GM12878 (cell line): ENCODE measurements around the gene TMEM207. TPM values are rescaled to one million over a fixed set of nuclear protein-coding genes. Genes with fewer than 3 reads are reported as not detected.

Source experiments
- ATAC-seq: fragments of 200-7000 bp; cut with Tn5 transposase; 3 replicates; pipeline ENCODE4 v1.9.1; 2020; ENCODE audit warnings: mild to moderate bottlenecking, moderate library complexity
- BruUV-seq: library from RNA; stranded (reverse); fragments of 400-500 nt; replicated peaks from 2 replicates; lab custom pipeline; 2021; lab: Mats Ljungman, UMichigan
- CTCF ChIA-PET: fragments of 300-600 bp; sonication (Branson Sonifier 250); formaldehyde crosslinking; extraction: SDS; loops from one replicate; lab custom pipeline; 2021; ENCODE audit warnings: inconsistent platforms; lab: Yijun Ruan, JAX
- POLR2A ChIA-PET: fragments of 350-600 bp; formaldehyde crosslinking; extraction: SDS; loops from one replicate; lab custom pipeline; 2021; ENCODE audit warnings: inconsistent platforms; lab: Charles Lee
- RAD21 ChIA-PET: fragments of 300-600 bp; sonication (Branson Sonifier 250); formaldehyde crosslinking; loops from one replicate; lab custom pipeline; 2023; ENCODE audit warnings: antibody characterized with exemption; ENCODE audit not compliant: unreplicated experiment; lab: Charles Lee
- SMC1A ChIA-PET: fragments of 300-600 bp; sonication (Branson Sonifier 250); formaldehyde crosslinking; loops from one replicate; lab custom pipeline; 2023; ENCODE audit not compliant: unreplicated experiment, uncharacterized antibody; lab: Charles Lee
- DNase-seq: peaks from one replicate; pipeline ENCODE4 v3.0.0-alpha.2; 2011; ENCODE audit warnings: low read depth, low spot score
- FAIRE-seq: peaks from 3 replicates; lab custom pipeline; 2011; peaks lifted over from hg19 to GRCh38; lab: Jason Lieb, UNC
- H2AFZ ChIP-seq: 2 replicates; pipeline ENCODE4 v1.6.0; 2011; ENCODE audit warnings: low read depth, low read length, control low read depth; ENCODE audit not compliant: control insufficient read depth
- H3K27ac ChIP-seq: 2 replicates; pipeline ENCODE4 v1.5.1; 2011; ENCODE audit warnings: control low read depth; ENCODE audit not compliant: control insufficient read depth, insufficient read depth
- H3K27me3 ChIP-seq, 2 experiments: replicated peaks in 1 of 2; 2 replicates each; pipeline versions ENCODE4 v1.6.0 to v1.6.1; 2011; ENCODE audit warnings: low read length in 1 of 2; ENCODE audit not compliant: control insufficient read depth in 2 of 2, insufficient read depth in 2 of 2
- H3K36me3 ChIP-seq, 2 experiments: 2 replicates each; pipeline ENCODE4 v1.5.1; 2011; ENCODE audit warnings: low read length in 1 of 2; ENCODE audit not compliant: control insufficient read depth in 2 of 2, insufficient read depth in 2 of 2
- H3K4me1 ChIP-seq: 2 replicates; pipeline ENCODE4 v1.6.1; 2011; ENCODE audit warnings: mild to moderate bottlenecking, low read length, moderate library complexity, mixed read lengths; ENCODE audit not compliant: control insufficient read depth, insufficient read depth
- H3K4me2 ChIP-seq: 2 replicates; pipeline ENCODE4 v1.6.0; 2011; ENCODE audit warnings: control low read depth; ENCODE audit not compliant: control insufficient read depth, insufficient read depth
- H3K4me3 ChIP-seq: fragments of 200-600 bp; sonication (generic); 2 replicates; pipeline ENCODE4 v1.5.1; 2016
- H3K79me2 ChIP-seq: 2 replicates; pipeline ENCODE4 v1.6.0; 2011; ENCODE audit warnings: low read length; ENCODE audit not compliant: control insufficient read depth, insufficient read depth
- H3K9ac ChIP-seq: 2 replicates; pipeline ENCODE4 v1.8.0; 2011; ENCODE audit warnings: low read length, control low read depth, mixed read lengths; ENCODE audit not compliant: control insufficient read depth, insufficient read depth
- H3K9me3 ChIP-seq: replicated peaks from 3 replicates; pipeline ENCODE4 v1.5.1; 2011; ENCODE audit warnings: mild to moderate bottlenecking, low read length; ENCODE audit not compliant: control insufficient read depth, insufficient read depth
- H4K20me1 ChIP-seq: 2 replicates; pipeline ENCODE4 v1.6.0; 2011; ENCODE audit not compliant: control insufficient read depth, insufficient read depth
- CBX3 ChIP-seq: fragments of 200-600 bp; sonication (generic); IDR thresholded peaks from 2 replicates; pipeline ENCODE4 v1.6.1; 2016; ENCODE audit warnings: low read depth, borderline replicate concordance
- FOXM1 ChIP-seq: IDR thresholded peaks from 2 replicates; pipeline ENCODE4 v1.6.1; 2012; ENCODE audit warnings: low read depth, mild to moderate bottlenecking, inconsistent platforms, low read length, moderate library complexity
- LARP7 ChIP-seq: fragments of 450-650 bp; IDR thresholded peaks from 2 replicates; pipeline ENCODE4 v1.6.1; 2017; ENCODE audit warnings: mild to moderate bottlenecking
- MXI1 ChIP-seq: fragments of 150-350 bp; IDR thresholded peaks from 2 replicates; pipeline ENCODE4 v1.6.1; 2011; ENCODE audit warnings: low read depth, mild to moderate bottlenecking, inconsistent platforms, low read length, improper control_type of control experiment
- SP1 ChIP-seq: IDR thresholded peaks from one replicate; pipeline ENCODE4 v1.6.1; 2011; ENCODE audit warnings: low read depth, low read length
- WGBS: methylation state at CpG from one replicate; pipeline ENCODE4 v1.1.6; 2016; ENCODE audit warnings: low lambda C conversion rate; ENCODE audit not compliant: insufficient replicate concordance, insufficient coverage; ENCODE audit errors: missing lambda C conversion rate; 5-methylcytosine and 5-hydroxymethylcytosine counted together
- in situ Hi-C: fragments of 300-500 bp; cut with MboI; formaldehyde crosslinking; loops from 9 replicates; pipeline ENCODE4 v1.14.3; 2018; ENCODE audit warnings: mixed read lengths
- intact Hi-C: fragments of 100-400 bp; cut with micrococcal nuclease; formaldehyde crosslinking; loops from one replicate; pipeline ENCODE4 v1.14.2; 2022; ENCODE audit not compliant: unreplicated experiment
- polyA plus RNA-seq, 11 experiments: library from polyadenylated mRNA; depleted of rRNA in 4 of 11; unstranded in 6 of 11; stranded (reverse) in 5 of 11; fragments of >200 nt; fragmentation: Nextera tagmentation in 4 of 11; fragmentation: Illumina TruSeq in 1 of 11; extraction: Ambion mirVana in 4 of 11; extraction: Trizol in 1 of 11; gene quantifications; 1 replicate in 1 of 11; 2 replicates in 10 of 11; pipeline versions ENCODE4 v1.2.1 to v1.2.3, GENCODE V29; 2011 to 2016; ENCODE audit warnings: inconsistent platforms in 2 of 11, missing spikeins in 2 of 11, low read depth in 1 of 11
- total RNA-seq, 4 experiments: library from RNA; depleted of rRNA in 3 of 4; stranded (reverse); fragments of >200 nt in 3 of 4; fragmentation: Illumina TruSeq in 1 of 4; extraction: Trizol in 1 of 4; gene quantifications; 2 replicates each; pipeline versions ENCODE4 v1.2.1 to v1.2.3, GENCODE V29; 2013 to 2021
- TF ChIP-seq, protein P1 (sequence below): IDR thresholded peaks from 2 replicates; pipeline ENCODE4 v1.6.1; 2012; ENCODE audit warnings: improper control_type of control experiment, low read depth, low read length; ENCODE audit not compliant: insufficient replicate concordance
- TF ChIP-seq, protein P2 (sequence below): IDR thresholded peaks from 2 replicates; pipeline ENCODE4 v1.6.1; 2012; ENCODE audit warnings: low read length, inconsistent platforms
- TF ChIP-seq, protein P3 (sequence below): IDR thresholded peaks from 2 replicates; pipeline ENCODE4 v1.6.1; 2012; ENCODE audit warnings: low read depth, low read length, improper control_type of control experiment
- TF ChIP-seq, protein P4 (sequence below): IDR thresholded peaks from 2 replicates; pipeline ENCODE4 v1.6.1; 2011; ENCODE audit warnings: borderline replicate concordance, low read depth, mild to moderate bottlenecking, moderate library complexity, mixed read lengths, low read length; ENCODE audit not compliant: insufficient read depth; ENCODE audit errors: extremely low read length
- TF ChIP-seq, protein P5 (sequence below): IDR thresholded peaks from 2 replicates; pipeline ENCODE4 v1.6.1; 2011; ENCODE audit warnings: mild to moderate bottlenecking, low read depth, low read length, moderate library complexity; ENCODE audit not compliant: insufficient replicate concordance
- TF ChIP-seq, protein P6 (sequence below): fragments of 450-650 bp; IDR thresholded peaks from 2 replicates; pipeline ENCODE4 v1.6.1; 2018; ENCODE audit warnings: borderline replicate concordance, mild to moderate bottlenecking; ENCODE audit not compliant: partially characterized antibody

TMEM207 gene
- total and polyA plus RNA-seq, 10 of the 15 experiments (the other 5 are each of a cell fraction or from before 2014, with no cell fraction given), result not detected

DNA sequence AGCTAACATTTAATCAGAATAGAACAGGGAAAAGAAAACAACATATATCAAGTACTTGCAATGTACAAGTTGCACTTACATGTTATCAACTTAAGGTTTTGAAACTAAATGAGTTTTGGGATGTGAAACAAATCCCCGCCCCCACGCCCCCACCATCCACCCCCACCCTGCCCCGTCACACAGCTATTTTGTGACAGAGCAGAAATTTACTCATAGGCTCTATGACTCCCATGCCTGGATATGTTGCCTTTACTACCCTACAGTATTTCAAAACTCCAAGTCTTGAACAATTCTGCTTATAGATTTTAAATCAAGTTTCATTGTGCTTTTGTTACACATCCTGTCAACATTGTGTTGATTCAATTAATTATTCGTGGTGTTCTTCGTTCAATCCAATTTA, 46.1 kb upstream of the TMEM207 start:
- no peaks in the 10 kb centered on the region for H3K36me3 ChIP-seq
- no peak overlapping the region for H3K4me3 ChIP-seq
- ChIA-PET SMC1A (no interaction called here), RAD21 (no interaction called here), POLR2A (no interaction called here), CTCF (interaction anchor here (0.9 kb wide), 1 partner anchor 15 kb away, joined by 3 read pairs; no protein-coding TSS in a partner anchor)
- H3K4me2 ChIP-seq, result no peak overlapping the region
- H3K4me1 ChIP-seq, result no peaks in the 10 kb centered on the region; the same call in 1 of the 2 replicates
- H3K79me2 ChIP-seq, result no peaks in the 10 kb centered on the region
- no peak overlapping the region for H3K27ac ChIP-seq
- ATAC-seq (no peak), DNase-seq (no peak), FAIRE-seq (no peak)
- H2AFZ ChIP-seq, result no peak overlapping the region
- H4K20me1 ChIP-seq, result no peaks in the 10 kb centered on the region
- H3K9ac ChIP-seq, result no peak overlapping the region
- intact Hi-C loops (no loop called here), in situ Hi-C loops (no loop called here)
- H3K27me3 ChIP-seq, result no peaks in the 10 kb centered on the region; a peak in 1 of 4 replicates
- WGBS, result 16% methylated on average over 5 of the region's 5 CpGs
- no TSS peak for BruUV-seq
- H3K9me3 ChIP-seq, result no peaks in the 10 kb centered on the region
- TF ChIP-seq SP1, result no peak
- TF ChIP-seq MXI1, result no peak
- TF ChIP-seq, protein P1, sequence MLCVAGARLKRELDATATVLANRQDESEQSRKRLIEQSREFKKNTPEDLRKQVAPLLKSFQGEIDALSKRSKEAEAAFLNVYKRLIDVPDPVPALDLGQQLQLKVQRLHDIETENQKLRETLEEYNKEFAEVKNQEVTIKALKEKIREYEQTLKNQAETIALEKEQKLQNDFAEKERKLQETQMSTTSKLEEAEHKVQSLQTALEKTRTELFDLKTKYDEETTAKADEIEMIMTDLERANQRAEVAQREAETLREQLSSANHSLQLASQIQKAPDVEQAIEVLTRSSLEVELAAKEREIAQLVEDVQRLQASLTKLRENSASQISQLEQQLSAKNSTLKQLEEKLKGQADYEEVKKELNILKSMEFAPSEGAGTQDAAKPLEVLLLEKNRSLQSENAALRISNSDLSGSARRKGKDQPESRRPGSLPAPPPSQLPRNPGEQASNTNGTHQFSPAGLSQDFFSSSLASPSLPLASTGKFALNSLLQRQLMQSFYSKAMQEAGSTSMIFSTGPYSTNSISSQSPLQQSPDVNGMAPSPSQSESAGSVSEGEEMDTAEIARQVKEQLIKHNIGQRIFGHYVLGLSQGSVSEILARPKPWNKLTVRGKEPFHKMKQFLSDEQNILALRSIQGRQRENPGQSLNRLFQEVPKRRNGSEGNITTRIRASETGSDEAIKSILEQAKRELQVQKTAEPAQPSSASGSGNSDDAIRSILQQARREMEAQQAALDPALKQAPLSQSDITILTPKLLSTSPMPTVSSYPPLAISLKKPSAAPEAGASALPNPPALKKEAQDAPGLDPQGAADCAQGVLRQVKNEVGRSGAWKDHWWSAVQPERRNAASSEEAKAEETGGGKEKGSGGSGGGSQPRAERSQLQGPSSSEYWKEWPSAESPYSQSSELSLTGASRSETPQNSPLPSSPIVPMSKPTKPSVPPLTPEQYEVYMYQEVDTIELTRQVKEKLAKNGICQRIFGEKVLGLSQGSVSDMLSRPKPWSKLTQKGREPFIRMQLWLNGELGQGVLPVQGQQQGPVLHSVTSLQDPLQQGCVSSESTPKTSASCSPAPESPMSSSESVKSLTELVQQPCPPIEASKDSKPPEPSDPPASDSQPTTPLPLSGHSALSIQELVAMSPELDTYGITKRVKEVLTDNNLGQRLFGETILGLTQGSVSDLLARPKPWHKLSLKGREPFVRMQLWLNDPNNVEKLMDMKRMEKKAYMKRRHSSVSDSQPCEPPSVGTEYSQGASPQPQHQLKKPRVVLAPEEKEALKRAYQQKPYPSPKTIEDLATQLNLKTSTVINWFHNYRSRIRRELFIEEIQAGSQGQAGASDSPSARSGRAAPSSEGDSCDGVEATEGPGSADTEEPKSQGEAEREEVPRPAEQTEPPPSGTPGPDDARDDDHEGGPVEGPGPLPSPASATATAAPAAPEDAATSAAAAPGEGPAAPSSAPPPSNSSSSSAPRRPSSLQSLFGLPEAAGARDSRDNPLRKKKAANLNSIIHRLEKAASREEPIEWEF, result no peak
- TF ChIP-seq LARP7, result no peak
- TF ChIP-seq CBX3, result no peak
- TF ChIP-seq, protein P2, sequence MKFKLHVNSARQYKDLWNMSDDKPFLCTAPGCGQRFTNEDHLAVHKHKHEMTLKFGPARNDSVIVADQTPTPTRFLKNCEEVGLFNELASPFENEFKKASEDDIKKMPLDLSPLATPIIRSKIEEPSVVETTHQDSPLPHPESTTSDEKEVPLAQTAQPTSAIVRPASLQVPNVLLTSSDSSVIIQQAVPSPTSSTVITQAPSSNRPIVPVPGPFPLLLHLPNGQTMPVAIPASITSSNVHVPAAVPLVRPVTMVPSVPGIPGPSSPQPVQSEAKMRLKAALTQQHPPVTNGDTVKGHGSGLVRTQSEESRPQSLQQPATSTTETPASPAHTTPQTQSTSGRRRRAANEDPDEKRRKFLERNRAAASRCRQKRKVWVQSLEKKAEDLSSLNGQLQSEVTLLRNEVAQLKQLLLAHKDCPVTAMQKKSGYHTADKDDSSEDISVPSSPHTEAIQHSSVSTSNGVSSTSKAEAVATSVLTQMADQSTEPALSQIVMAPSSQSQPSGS, result no peak
- TF ChIP-seq, protein P3, sequence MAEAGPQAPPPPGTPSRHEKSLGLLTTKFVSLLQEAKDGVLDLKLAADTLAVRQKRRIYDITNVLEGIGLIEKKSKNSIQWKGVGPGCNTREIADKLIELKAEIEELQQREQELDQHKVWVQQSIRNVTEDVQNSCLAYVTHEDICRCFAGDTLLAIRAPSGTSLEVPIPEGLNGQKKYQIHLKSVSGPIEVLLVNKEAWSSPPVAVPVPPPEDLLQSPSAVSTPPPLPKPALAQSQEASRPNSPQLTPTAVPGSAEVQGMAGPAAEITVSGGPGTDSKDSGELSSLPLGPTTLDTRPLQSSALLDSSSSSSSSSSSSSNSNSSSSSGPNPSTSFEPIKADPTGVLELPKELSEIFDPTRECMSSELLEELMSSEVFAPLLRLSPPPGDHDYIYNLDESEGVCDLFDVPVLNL, result no peak
- TF ChIP-seq, protein P4, sequence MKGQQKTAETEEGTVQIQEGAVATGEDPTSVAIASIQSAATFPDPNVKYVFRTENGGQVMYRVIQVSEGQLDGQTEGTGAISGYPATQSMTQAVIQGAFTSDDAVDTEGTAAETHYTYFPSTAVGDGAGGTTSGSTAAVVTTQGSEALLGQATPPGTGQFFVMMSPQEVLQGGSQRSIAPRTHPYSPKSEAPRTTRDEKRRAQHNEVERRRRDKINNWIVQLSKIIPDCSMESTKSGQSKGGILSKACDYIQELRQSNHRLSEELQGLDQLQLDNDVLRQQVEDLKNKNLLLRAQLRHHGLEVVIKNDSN, result no peak
- TF ChIP-seq, protein P5, sequence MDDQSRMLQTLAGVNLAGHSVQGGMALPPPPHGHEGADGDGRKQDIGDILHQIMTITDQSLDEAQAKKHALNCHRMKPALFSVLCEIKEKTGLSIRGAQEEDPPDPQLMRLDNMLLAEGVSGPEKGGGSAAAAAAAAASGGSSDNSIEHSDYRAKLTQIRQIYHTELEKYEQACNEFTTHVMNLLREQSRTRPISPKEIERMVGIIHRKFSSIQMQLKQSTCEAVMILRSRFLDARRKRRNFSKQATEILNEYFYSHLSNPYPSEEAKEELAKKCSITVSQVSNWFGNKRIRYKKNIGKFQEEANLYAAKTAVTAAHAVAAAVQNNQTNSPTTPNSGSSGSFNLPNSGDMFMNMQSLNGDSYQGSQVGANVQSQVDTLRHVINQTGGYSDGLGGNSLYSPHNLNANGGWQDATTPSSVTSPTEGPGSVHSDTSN, result no peak
- TF ChIP-seq FOXM1, result no peak
- TF ChIP-seq, protein P6, sequence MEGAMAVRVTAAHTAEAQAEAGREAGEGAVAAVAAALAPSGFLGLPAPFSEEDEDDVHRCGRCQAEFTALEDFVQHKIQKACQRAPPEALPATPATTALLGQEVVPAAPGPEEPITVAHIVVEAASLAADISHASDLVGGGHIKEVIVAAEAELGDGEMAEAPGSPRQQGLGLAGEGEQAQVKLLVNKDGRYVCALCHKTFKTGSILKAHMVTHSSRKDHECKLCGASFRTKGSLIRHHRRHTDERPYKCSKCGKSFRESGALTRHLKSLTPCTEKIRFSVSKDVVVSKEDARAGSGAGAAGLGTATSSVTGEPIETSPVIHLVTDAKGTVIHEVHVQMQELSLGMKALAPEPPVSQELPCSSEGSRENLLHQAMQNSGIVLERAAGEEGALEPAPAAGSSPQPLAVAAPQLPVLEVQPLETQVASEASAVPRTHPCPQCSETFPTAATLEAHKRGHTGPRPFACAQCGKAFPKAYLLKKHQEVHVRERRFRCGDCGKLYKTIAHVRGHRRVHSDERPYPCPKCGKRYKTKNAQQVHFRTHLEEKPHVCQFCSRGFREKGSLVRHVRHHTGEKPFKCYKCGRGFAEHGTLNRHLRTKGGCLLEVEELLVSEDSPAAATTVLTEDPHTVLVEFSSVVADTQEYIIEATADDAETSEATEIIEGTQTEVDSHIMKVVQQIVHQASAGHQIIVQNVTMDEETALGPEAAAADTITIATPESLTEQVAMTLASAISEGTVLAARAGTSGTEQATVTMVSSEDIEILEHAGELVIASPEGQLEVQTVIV, result no peak
